SK-N-SH (cell line): Measurements from ENCODE around the gene SLC24A3. TPM values are rescaled to one million over a fixed set of nuclear protein-coding genes. Genes with fewer than 3 reads are reported as not detected.

Experiments
- CTCF ChIA-PET: fragments of 300-600, 350-600 bp; formaldehyde crosslinking; extraction: SDS; loops from one replicate; lab custom pipeline; 2021; lab: Yijun Ruan, JAX
- POLR2A ChIA-PET: fragments of 350-600 bp; sonication (Branson Sonifier 250); formaldehyde crosslinking; extraction: SDS; loops from one replicate; lab custom pipeline; 2020; ENCODE audit warnings: antibody characterized with exemption, inconsistent platforms; lab: Yijun Ruan, JAX
- DNase-seq: peaks from one replicate; pipeline ENCODE4 v3.0.0; 2012
- H2AFZ ChIP-seq: fragments of 200-600 bp; sonication (generic); 2 replicates; pipeline ENCODE4 v1.8.1; 2016; ENCODE audit warnings: antibody characterized with exemption, mild to moderate bottlenecking, low read depth
- H3F3A ChIP-seq: fragments of 200-600 bp; sonication (generic); replicated peaks from 2 replicates; pipeline ENCODE3; 2016; ENCODE audit warnings: antibody characterized with exemption, mild to moderate bottlenecking; ENCODE audit not compliant: insufficient read depth
- H3K27ac ChIP-seq, 2 experiments: fragments of 200-500 bp in 1 of 2; fragments of 200-600 bp in 1 of 2; sonication (Bioruptor generic) in 1 of 2; sonication (generic), shearing (Covaris generic) in 1 of 2; 2 replicates each; pipeline versions ENCODE4 v1.5.1 to v1.6.1; 2014 to 2016; ENCODE audit warnings: low read depth in 2 of 2, inconsistent platforms in 1 of 2, low read length in 1 of 2, mild to moderate bottlenecking in 1 of 2, mixed read lengths in 1 of 2
- H3K27me3 ChIP-seq: fragments of 200-600 bp; sonication (generic), shearing (Covaris generic); 2 replicates; pipeline ENCODE4 v1.6.1; 2016; ENCODE audit warnings: mixed run types; ENCODE audit not compliant: insufficient read depth
- H3K36me3 ChIP-seq, 2 experiments: fragments of 200-500 bp in 1 of 2; fragments of 200-600 bp in 1 of 2; sonication (Bioruptor generic) in 1 of 2; sonication (generic) in 1 of 2; replicated peaks in 1 of 2; 2 replicates each; pipeline versions ENCODE3 to v1.5.1; 2014 to 2016; ENCODE audit warnings: low read length in 1 of 2, mild to moderate bottlenecking in 1 of 2; ENCODE audit not compliant: insufficient read depth in 2 of 2, control insufficient read depth in 1 of 2
- H3K4me1 ChIP-seq, 2 experiments: fragments of 200-500 bp in 1 of 2; fragments of 200-600 bp in 1 of 2; sonication (Bioruptor generic) in 1 of 2; sonication (generic), shearing (Covaris generic) in 1 of 2; 2 replicates each; pipeline versions ENCODE4 v1.5.1 to v1.6.1; 2014 to 2016; ENCODE audit warnings: low read depth in 1 of 2, low read length in 1 of 2, mixed run types in 1 of 2; ENCODE audit not compliant: insufficient read depth in 2 of 2, control insufficient read depth in 1 of 2
- H3K4me2 ChIP-seq: fragments of 200-600 bp; sonication (generic), shearing (Covaris generic); 2 replicates; pipeline ENCODE4 v1.6.1; 2017; ENCODE audit warnings: mixed run types
- H3K4me3 ChIP-seq, 2 experiments: fragments of 200-500 bp in 1 of 2; fragments of 200-600 bp in 1 of 2; sonication (Bioruptor generic) in 1 of 2; sonication (generic), shearing (Covaris generic) in 1 of 2; 2 replicates each; pipeline versions ENCODE4 v1.5.1 to v1.8.1; 2014 to 2016; ENCODE audit warnings: low read depth in 2 of 2, inconsistent platforms in 1 of 2, low read length in 1 of 2, mild to moderate bottlenecking in 1 of 2, mixed read lengths in 1 of 2, moderate library complexity in 1 of 2
- H3K79me2 ChIP-seq: fragments of 200-600 bp; sonication (generic); 2 replicates; pipeline ENCODE4 v1.8.1; 2017; ENCODE audit warnings: mild to moderate bottlenecking; ENCODE audit not compliant: insufficient read depth
- H3K9ac ChIP-seq: fragments of 200-600 bp; sonication (generic); 2 replicates; pipeline ENCODE4 v1.6.1; 2017; ENCODE audit warnings: mixed run types
- H3K9me2 ChIP-seq: fragments of 200-600 bp; sonication (generic); 2 replicates; pipeline ENCODE4 v1.6.1; 2017; ENCODE audit warnings: mixed run types
- H3K9me3 ChIP-seq: fragments of 200-600 bp; sonication (generic); 2 replicates; pipeline ENCODE4 v1.6.1; 2017; ENCODE audit warnings: mixed run types, mild to moderate bottlenecking, moderate library complexity
- H4K20me1 ChIP-seq: fragments of 200-600 bp; sonication (generic); 2 replicates; pipeline ENCODE4 v1.6.1; 2017; ENCODE audit warnings: mild to moderate bottlenecking, mixed run types; ENCODE audit not compliant: insufficient read depth
- ELF1 ChIP-seq: IDR thresholded peaks from 2 replicates; pipeline ENCODE4 v1.4.0; 2012
- FOSL2 ChIP-seq: IDR thresholded peaks from 2 replicates; pipeline ENCODE4 v1.4.0; 2012; ENCODE audit warnings: low read depth, mild to moderate bottlenecking, moderate library complexity, borderline replicate concordance
- FOXM1 ChIP-seq: IDR thresholded peaks from 2 replicates; pipeline ENCODE4 v1.4.0; 2012; ENCODE audit warnings: low read depth, mild to moderate bottlenecking
- GABPA ChIP-seq: IDR thresholded peaks from 2 replicates; pipeline ENCODE4 v1.4.0; 2012; ENCODE audit warnings: low read depth, mild to moderate bottlenecking
- MXI1 ChIP-seq: IDR thresholded peaks from 2 replicates; pipeline ENCODE4 v1.6.1; 2012; ENCODE audit warnings: mild to moderate bottlenecking, low read depth, low read length, improper control_type of control experiment
- NFIC ChIP-seq: IDR thresholded peaks from 2 replicates; pipeline ENCODE4 v1.4.0; 2012; ENCODE audit warnings: borderline replicate concordance
- POLR2AphosphoS5 ChIP-seq: IDR thresholded peaks from 2 replicates; pipeline ENCODE4 v1.6.1; 2012; ENCODE audit warnings: low read depth, low read length
- RAD21 ChIP-seq: IDR thresholded peaks from 2 replicates; pipeline ENCODE4 v1.6.1; 2012; ENCODE audit warnings: mild to moderate bottlenecking, low read length
- RFX5 ChIP-seq: IDR thresholded peaks from 2 replicates; pipeline ENCODE4 v1.6.1; 2012; ENCODE audit warnings: mild to moderate bottlenecking, improper control_type of control experiment, low read length
- SIN3A ChIP-seq: IDR thresholded peaks from 2 replicates; pipeline ENCODE4 v1.6.1; 2012; ENCODE audit warnings: low read depth, mild to moderate bottlenecking, low read length, moderate library complexity, borderline replicate concordance
- TEAD4 ChIP-seq: IDR thresholded peaks from 2 replicates; pipeline ENCODE4 v1.4.0; 2012; ENCODE audit warnings: mild to moderate bottlenecking, borderline replicate concordance; ENCODE audit not compliant: insufficient read depth
- whole genome bisulfite sequencing: methylation state at CpG from one replicate; pipeline ENCODE4 v1.1.6; 2017; ENCODE audit warnings: low lambda C conversion rate; 5-methylcytosine and 5-hydroxymethylcytosine counted together
- polyA plus RNA-seq, 3 experiments: library from polyadenylated mRNA; depleted of rRNA; stranded (reverse); fragments of >200 nt; gene quantifications; 2 replicates each; pipeline ENCODE4 v1.2.3, GENCODE V29; 2012
- TF ChIP-seq, protein P1 (sequence below): fragments of 150-350 bp; IDR thresholded peaks from 2 replicates; pipeline ENCODE4 v1.6.1; 2017; ENCODE audit warnings: antibody characterized with exemption, low read length, low read depth, borderline replicate concordance
- TF ChIP-seq, protein P2 (sequence below): IDR thresholded peaks from 2 replicates; pipeline ENCODE4 v1.4.0; 2012; ENCODE audit warnings: low read depth
- TF ChIP-seq, protein P3 (sequence below): fragments of 200-600 bp; sonication (generic); IDR thresholded peaks from 2 replicates; pipeline ENCODE4 v1.6.1; 2017; ENCODE audit warnings: antibody characterized with exemption, mild to moderate bottlenecking, moderate library complexity
- TF ChIP-seq, protein P4 (sequence below): IDR thresholded peaks from 2 replicates; pipeline ENCODE4; 2012
- TF ChIP-seq, protein P5 (sequence below): fragments of 150-350 bp; IDR thresholded peaks from 2 replicates; pipeline ENCODE4 v1.6.1; 2016; ENCODE audit warnings: mild to moderate bottlenecking, low read depth, low read length
- TF ChIP-seq, protein P6 (sequence below): IDR thresholded peaks from 2 replicates; pipeline ENCODE4 v1.4.0; 2012; ENCODE audit warnings: low read depth, borderline replicate concordance

Gene SLC24A3
- polyA plus RNA-seq, 1 of the 3 experiments (the other 2 are of a cell fraction), result not detected

DNA sequence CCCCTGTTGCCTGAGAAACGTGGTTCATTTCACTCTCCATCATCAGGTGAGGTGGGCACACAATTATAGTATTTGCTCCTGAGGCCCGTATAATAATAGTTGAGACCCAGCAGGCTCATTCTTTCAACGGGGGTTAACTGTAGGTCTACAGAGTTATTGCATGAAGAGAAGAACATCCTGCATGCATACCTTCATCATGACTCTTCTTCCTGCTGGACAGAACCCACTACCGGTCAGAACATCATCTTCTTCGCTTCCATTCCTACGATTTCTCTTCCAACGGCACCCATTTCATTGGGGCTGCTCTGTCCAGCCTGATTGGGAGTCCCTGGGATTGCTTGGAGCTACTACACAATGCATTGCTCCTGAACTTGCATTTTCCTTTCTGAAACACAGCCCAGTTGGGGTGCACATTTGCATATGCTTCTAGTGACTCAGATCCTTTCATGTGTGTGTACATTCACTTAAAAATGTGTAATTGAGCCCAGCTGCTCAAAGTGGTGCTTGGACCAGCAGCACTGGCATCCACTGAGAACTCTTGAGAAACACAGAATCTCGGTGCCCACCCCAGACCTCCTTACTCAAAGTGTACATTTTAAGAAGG, 57.4 kb downstream of the SLC24A3 start:
- Histone ChIP-seq H3K9me2 (no peaks in the 10 kb centered on the region), H4K20me1 (no peaks in the 10 kb centered on the region), H3K4me3 (no peak overlapping the region; a peak in 1 of 4 replicates), H3F3A (no peaks in the 10 kb centered on the region), H3K4me1 (no peaks in the 10 kb centered on the region), H3K9ac (no peak overlapping the region), H3K79me2 (no peaks in the 10 kb centered on the region), H3K4me2 (no peak overlapping the region), H3K27ac (no peak overlapping the region), H3K36me3 (no peaks in the 10 kb centered on the region), H3K27me3 (peaks cover 13% of the 10 kb centered on the region; the same call in 1 of the 2 replicates), H3K9me3 (no peaks in the 10 kb centered on the region), H2AFZ (peak overlapping the region; percentile 59; the same call in 1 of the 2 replicates)
- TF ChIP-seq POLR2AphosphoS5, result no peak
- no peak for TF ChIP-seq NFIC
- TF ChIP-seq ELF1, result no peak
- TF ChIP-seq FOSL2, result no peak
- no peak for DNase-seq
- ChIA-PET POLR2A (no interaction called here), CTCF (no interaction called here)
- 11% methylated on average over 8 of the region's 8 CpGs for WGBS

DNA sequence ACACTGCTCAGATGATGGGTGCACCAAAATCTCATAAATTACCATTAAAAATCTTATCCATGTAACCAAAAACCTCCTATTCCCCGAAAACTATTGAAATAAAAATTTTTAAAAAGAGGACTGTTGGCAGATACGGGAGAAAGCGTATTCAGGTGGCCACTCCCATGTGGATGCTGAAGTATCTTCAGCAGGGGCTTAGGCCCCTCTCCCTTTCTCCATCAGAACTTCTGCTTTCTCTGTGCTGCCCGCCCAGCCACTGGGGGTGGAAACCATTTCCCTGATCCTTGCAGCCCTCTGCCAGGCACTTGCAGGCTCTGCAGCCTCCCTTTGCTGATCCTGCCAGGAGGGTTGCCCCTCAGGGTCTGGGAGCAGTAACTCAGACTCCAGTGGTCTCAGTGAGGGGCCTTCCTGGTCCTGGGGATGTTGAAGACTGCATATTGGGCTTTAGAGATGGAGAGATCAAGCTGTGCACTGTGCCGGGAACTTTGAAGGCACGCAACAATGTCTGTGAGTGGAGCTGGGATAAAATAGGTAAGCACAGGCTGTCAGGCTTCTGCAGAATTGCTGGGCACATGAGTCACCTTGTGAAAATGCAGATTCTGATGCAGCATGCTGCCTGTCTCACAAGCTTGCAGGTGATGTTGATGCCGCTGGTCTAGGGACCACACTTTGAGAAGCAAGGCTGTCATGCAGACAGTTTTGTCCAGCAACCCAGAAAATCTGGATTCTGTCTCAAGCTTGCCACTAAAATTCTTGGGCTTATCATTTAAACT, 59.6 kb downstream of the SLC24A3 start:
- Histone ChIP-seq H4K20me1 (no peaks in the 10 kb centered on the region), H3F3A (no peaks in the 10 kb centered on the region), H3K36me3 (no peaks in the 10 kb centered on the region), H3K9ac (no peak overlapping the region), H3K4me2 (no peak overlapping the region), H3K9me3 (no peaks in the 10 kb centered on the region), H3K9me2 (no peaks in the 10 kb centered on the region), H2AFZ (no peak overlapping the region), H3K27ac (no peak overlapping the region), H3K4me1 (no peaks in the 10 kb centered on the region; a peak in 1 of 4 replicates), H3K4me3 (no peak overlapping the region), H3K27me3 (peaks cover 19% of the 10 kb centered on the region; the same call in 1 of the 2 replicates), H3K79me2 (no peaks in the 10 kb centered on the region)
- POLR2A ChIA-PET, result no interaction called here
- no peak for DNase-seq
- CTCF ChIA-PET, result no interaction called here
- WGBS, result 15% methylated on average over 7 of the region's 7 CpGs
- TF ChIP-seq, protein P1, sequence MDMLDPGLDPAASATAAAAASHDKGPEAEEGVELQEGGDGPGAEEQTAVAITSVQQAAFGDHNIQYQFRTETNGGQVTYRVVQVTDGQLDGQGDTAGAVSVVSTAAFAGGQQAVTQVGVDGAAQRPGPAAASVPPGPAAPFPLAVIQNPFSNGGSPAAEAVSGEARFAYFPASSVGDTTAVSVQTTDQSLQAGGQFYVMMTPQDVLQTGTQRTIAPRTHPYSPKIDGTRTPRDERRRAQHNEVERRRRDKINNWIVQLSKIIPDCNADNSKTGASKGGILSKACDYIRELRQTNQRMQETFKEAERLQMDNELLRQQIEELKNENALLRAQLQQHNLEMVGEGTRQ, result no peak
- TF ChIP-seq, protein P2, sequence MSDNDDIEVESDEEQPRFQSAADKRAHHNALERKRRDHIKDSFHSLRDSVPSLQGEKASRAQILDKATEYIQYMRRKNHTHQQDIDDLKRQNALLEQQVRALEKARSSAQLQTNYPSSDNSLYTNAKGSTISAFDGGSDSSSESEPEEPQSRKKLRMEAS, result no peak
- TF ChIP-seq GABPA (no peak), MXI1 (no peak), ELF1 (no peak), TEAD4 (no peak), FOSL2 (no peak), RFX5 (no peak), RAD21 (no peak), SIN3A (no peak), FOXM1 (no peak)
- TF ChIP-seq, protein P3, sequence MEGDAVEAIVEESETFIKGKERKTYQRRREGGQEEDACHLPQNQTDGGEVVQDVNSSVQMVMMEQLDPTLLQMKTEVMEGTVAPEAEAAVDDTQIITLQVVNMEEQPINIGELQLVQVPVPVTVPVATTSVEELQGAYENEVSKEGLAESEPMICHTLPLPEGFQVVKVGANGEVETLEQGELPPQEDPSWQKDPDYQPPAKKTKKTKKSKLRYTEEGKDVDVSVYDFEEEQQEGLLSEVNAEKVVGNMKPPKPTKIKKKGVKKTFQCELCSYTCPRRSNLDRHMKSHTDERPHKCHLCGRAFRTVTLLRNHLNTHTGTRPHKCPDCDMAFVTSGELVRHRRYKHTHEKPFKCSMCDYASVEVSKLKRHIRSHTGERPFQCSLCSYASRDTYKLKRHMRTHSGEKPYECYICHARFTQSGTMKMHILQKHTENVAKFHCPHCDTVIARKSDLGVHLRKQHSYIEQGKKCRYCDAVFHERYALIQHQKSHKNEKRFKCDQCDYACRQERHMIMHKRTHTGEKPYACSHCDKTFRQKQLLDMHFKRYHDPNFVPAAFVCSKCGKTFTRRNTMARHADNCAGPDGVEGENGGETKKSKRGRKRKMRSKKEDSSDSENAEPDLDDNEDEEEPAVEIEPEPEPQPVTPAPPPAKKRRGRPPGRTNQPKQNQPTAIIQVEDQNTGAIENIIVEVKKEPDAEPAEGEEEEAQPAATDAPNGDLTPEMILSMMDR, result no peak
- TF ChIP-seq, protein P4, sequence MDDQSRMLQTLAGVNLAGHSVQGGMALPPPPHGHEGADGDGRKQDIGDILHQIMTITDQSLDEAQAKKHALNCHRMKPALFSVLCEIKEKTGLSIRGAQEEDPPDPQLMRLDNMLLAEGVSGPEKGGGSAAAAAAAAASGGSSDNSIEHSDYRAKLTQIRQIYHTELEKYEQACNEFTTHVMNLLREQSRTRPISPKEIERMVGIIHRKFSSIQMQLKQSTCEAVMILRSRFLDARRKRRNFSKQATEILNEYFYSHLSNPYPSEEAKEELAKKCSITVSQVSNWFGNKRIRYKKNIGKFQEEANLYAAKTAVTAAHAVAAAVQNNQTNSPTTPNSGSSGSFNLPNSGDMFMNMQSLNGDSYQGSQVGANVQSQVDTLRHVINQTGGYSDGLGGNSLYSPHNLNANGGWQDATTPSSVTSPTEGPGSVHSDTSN, result no peak
- TF ChIP-seq, protein P5, sequence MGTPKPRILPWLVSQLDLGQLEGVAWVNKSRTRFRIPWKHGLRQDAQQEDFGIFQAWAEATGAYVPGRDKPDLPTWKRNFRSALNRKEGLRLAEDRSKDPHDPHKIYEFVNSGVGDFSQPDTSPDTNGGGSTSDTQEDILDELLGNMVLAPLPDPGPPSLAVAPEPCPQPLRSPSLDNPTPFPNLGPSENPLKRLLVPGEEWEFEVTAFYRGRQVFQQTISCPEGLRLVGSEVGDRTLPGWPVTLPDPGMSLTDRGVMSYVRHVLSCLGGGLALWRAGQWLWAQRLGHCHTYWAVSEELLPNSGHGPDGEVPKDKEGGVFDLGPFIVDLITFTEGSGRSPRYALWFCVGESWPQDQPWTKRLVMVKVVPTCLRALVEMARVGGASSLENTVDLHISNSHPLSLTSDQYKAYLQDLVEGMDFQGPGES, result no peak
- TF ChIP-seq, protein P6, sequence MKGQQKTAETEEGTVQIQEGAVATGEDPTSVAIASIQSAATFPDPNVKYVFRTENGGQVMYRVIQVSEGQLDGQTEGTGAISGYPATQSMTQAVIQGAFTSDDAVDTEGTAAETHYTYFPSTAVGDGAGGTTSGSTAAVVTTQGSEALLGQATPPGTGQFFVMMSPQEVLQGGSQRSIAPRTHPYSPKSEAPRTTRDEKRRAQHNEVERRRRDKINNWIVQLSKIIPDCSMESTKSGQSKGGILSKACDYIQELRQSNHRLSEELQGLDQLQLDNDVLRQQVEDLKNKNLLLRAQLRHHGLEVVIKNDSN, result no peak
